ENCODE measurements around the gene GRM4. TPM values are rescaled to one million over a fixed set of nuclear protein-coding genes. Genes with fewer than 3 reads are reported as not detected.

The GRM4 gene
- total RNA-seq, 1 experiment from 2014 or later: 5.6 TPM

DNA sequence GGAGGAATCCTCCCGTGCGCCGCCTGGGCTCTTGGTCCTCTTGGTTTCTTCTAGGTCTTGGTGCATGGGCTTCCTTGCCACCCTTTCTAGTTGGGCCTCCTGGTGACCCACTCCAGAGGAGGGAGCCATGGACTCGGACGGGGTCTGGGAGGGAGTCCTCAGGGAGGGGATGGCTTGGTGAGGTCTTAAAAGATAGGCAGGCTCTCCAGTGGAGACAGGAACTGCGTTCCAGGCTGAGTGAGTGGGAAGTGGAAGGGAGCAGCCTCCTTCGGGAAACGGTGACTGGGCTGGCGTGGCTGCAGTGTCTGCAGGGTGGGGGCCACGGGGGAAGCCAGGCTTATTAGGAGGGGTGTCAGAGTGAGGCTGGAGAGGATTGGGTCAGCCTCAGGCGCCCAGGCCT, 152.8 kb downstream of the GRM4 start:
- H4K8ac ChIP-seq (replicated peaks; ENCODE audit: insufficient read length, low read depth, low read length): no peak overlapping the region
- no peaks in the 10 kb centered on the region for H3K79me2 ChIP-seq (ENCODE audit: insufficient read depth, low read length)
- H3K9me3 ChIP-seq (ENCODE audit: control insufficient read depth, low read depth, low read length): no peaks in the 10 kb centered on the region
- no peak overlapping the region for H3K27ac ChIP-seq (ENCODE audit: insufficient read length, low read depth, low read length)
- no peak overlapping the region for H3K23ac ChIP-seq (ENCODE audit: insufficient read length, low read depth, low read length)
- Mint-ChIP-seq H3K27ac (no peak overlapping the region; a peak in 1 of 7 replicates), H3K36me3 (ENCODE audit: insufficient read depth in 1 of 3, low read depth in 3 of 3) (no peaks in the 10 kb centered on the region), H3K9me3 (no peaks in the 10 kb centered on the region; a peak in 2 of 5 replicates), H3K4me3 (no peak overlapping the region), H3K4me1 (peaks cover 13 to 18% of the 10 kb centered on the region in 2 experiments), H3K27me3 (ENCODE audit: low read depth) (peaks cover 86% of the 10 kb centered on the region)
- H2AFZ ChIP-seq (ENCODE audit: low read length): no peak overlapping the region
- TF ChIP-seq, protein P1, sequence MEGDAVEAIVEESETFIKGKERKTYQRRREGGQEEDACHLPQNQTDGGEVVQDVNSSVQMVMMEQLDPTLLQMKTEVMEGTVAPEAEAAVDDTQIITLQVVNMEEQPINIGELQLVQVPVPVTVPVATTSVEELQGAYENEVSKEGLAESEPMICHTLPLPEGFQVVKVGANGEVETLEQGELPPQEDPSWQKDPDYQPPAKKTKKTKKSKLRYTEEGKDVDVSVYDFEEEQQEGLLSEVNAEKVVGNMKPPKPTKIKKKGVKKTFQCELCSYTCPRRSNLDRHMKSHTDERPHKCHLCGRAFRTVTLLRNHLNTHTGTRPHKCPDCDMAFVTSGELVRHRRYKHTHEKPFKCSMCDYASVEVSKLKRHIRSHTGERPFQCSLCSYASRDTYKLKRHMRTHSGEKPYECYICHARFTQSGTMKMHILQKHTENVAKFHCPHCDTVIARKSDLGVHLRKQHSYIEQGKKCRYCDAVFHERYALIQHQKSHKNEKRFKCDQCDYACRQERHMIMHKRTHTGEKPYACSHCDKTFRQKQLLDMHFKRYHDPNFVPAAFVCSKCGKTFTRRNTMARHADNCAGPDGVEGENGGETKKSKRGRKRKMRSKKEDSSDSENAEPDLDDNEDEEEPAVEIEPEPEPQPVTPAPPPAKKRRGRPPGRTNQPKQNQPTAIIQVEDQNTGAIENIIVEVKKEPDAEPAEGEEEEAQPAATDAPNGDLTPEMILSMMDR (conservative IDR thresholded peaks at IDR 0.05): no peak
- H2BK5ac ChIP-seq (ENCODE audit: insufficient read length, low read length): no peak overlapping the region
- H2AK5ac ChIP-seq (ENCODE audit: insufficient read length, low read length): no peak overlapping the region
- DNase-seq: no peak
- no peaks in the 10 kb centered on the region for H3K23me2 ChIP-seq (ENCODE audit: insufficient read length, low read depth, low read length, poor library complexity, severe bottlenecking)
- H3K4me2 ChIP-seq (ENCODE audit: insufficient read depth, insufficient read length, low read length): no peak overlapping the region
- H3K27me3 ChIP-seq (ENCODE audit: insufficient read depth, low read length): no peaks in the 10 kb centered on the region
- H2BK120ac ChIP-seq (ENCODE audit: low read depth, low read length, poor library complexity, severe bottlenecking): no peak overlapping the region
- no peak overlapping the region for H3K18ac ChIP-seq (ENCODE audit: insufficient read length, low read depth, low read length)
- H4K5ac ChIP-seq (ENCODE audit: insufficient read length, low read depth, low read length): no peak overlapping the region
- H3K4me1 ChIP-seq (ENCODE audit: insufficient read depth, low read length): no peaks in the 10 kb centered on the region
- no peak overlapping the region for H2BK15ac ChIP-seq (ENCODE audit: low read depth, low read length)
- H2BK12ac ChIP-seq (ENCODE audit: insufficient read length, low read depth, low read length): no peak overlapping the region
- no peak overlapping the region for H3K4ac ChIP-seq (ENCODE audit: low read depth, low read length)
- no peak overlapping the region for H3K14ac ChIP-seq (ENCODE audit: insufficient read depth, low read length)
- H3K79me1 ChIP-seq (ENCODE audit: insufficient read depth, low read depth, low read length, poor library complexity, severe bottlenecking): no peaks in the 10 kb centered on the region
- H4K20me1 ChIP-seq (ENCODE audit: control insufficient read depth, insufficient read depth, insufficient read length): no peaks in the 10 kb centered on the region
- H3T11ph ChIP-seq (ENCODE audit: low read length): no peak overlapping the region
- H3K9ac ChIP-seq (ENCODE audit: extremely low read depth, insufficient read length, low read length): no peak overlapping the region
- H4K91ac ChIP-seq (ENCODE audit: insufficient read length, low read depth, low read length): no peak overlapping the region
- WGBS (ENCODE audit: extremely low coverage, insufficient read length, low lambda C conversion rate): no CpG with 5 or more reads among the region's 11 CpGs
- no peak overlapping the region for H2BK20ac ChIP-seq (ENCODE audit: low read depth, low read length, poor library complexity, severe bottlenecking)
- H3K56ac ChIP-seq (ENCODE audit: insufficient read length, low read depth, low read length): no peak overlapping the region

Data from H9 (cell line).